Gastrocnemius medialis (tissue), 4 donors: ENCODE measurements around the gene HNRNPA0. TPM values are rescaled to one million over a fixed set of nuclear protein-coding genes. Genes with fewer than 3 reads are reported as not detected.

ENCODE experiments used
- ATAC-seq, 2 donors: fragments of 150-250 bp; one replicate each; pipeline ENCODE4 v1.9.1; 2016
- DNase-seq, 2 donors: peaks; one replicate each; pipeline ENCODE4 v3.0.0-alpha.2; 2019
- H3K27ac ChIP-seq, 4 donors: fragments of 200-600 bp; sonication (generic); 1 replicate in 1 of 4; 2 replicates in 3 of 4; pipeline ENCODE4 v1.5.1; 2016 to 2018; ENCODE audit warnings: mild to moderate bottlenecking in 2 of 4, moderate library complexity in 1 of 4
- H3K27me3 ChIP-seq, 3 donors: fragments of 200-600 bp; sonication (generic) in 2 of 3; 1 replicate in 1 of 3; 2 replicates in 2 of 3; pipeline versions ENCODE4 v1.5.1 to v1.6.0; 2016 to 2019; ENCODE audit warnings: mild to moderate bottlenecking in 1 of 3, moderate library complexity in 1 of 3
- H3K36me3 ChIP-seq, 2 donors: fragments of 200-600 bp; sonication (generic) in 1 of 2; one replicate each; pipeline ENCODE4 v1.5.1; 2017 to 2018
- H3K4me1 ChIP-seq, 2 donors: fragments of 200-600 bp; sonication (generic) in 1 of 2; one replicate each; pipeline ENCODE4 v1.5.1; 2016 to 2017; ENCODE audit warnings: mild to moderate bottlenecking in 2 of 2
- H3K4me3 ChIP-seq, 4 donors: fragments of 200-600 bp; sonication (generic) in 3 of 4; 1 replicate in 1 of 4; 2 replicates in 3 of 4; pipeline ENCODE4 v1.5.1; 2016 to 2019; ENCODE audit warnings: mild to moderate bottlenecking in 2 of 4
- H3K9me3 ChIP-seq, 3 donors: fragments of 200-600 bp; sonication (generic) in 2 of 3; 1 replicate in 1 of 3; 2 replicates in 2 of 3; pipeline ENCODE4 v1.5.1; 2016 to 2019
- POLR2A ChIP-seq, 2 donors: fragments of 450-650 bp; IDR thresholded peaks; one replicate each; pipeline ENCODE4 v1.6.1; 2017; ENCODE audit warnings: antibody characterized with exemption in 2 of 2, mild to moderate bottlenecking in 2 of 2, moderate library complexity in 2 of 2
- in situ Hi-C, 4 donors: fragments of 200-750 bp; cut with MboI; loops; one replicate each; pipeline versions ENCODE4 v1.15.0 to v1.8.0; 2017; ENCODE audit warnings: low sequenced_read_pairs in 4 of 4
- intact Hi-C: fragments of 100-400 bp; cut with DNase I; formaldehyde crosslinking; loops from one replicate; pipeline ENCODE4 v1.15.1; 2023; ENCODE audit warnings: low total_unique reads
- total RNA-seq, 4 donors: library from RNA; depleted of rRNA; stranded (reverse); fragments of >200 nt; gene quantifications; one replicate each; pipeline versions ENCODE4 v1.1.0 to v1.2.3, GENCODE V29; 2016
- TF ChIP-seq, protein P1 (sequence below), 5 experiments: fragments of 450-650 bp in 3 of 5; fragments of 200-600 bp in 2 of 5; sonication (generic) in 2 of 5; IDR thresholded peaks in 4 of 5; conservative IDR thresholded peaks in 1 of 5; 1 replicate in 4 of 5; 2 replicates in 1 of 5; pipeline ENCODE4 v1.5.1; 2016 to 2019; ENCODE audit warnings: antibody characterized with exemption in 5 of 5, mild to moderate bottlenecking in 3 of 5, moderate library complexity in 3 of 5

HNRNPA0 gene
- total RNA-seq, 4 donors from 2014 or later, result 4.2 to 6.0 (median 5.2) TPM

DNA sequence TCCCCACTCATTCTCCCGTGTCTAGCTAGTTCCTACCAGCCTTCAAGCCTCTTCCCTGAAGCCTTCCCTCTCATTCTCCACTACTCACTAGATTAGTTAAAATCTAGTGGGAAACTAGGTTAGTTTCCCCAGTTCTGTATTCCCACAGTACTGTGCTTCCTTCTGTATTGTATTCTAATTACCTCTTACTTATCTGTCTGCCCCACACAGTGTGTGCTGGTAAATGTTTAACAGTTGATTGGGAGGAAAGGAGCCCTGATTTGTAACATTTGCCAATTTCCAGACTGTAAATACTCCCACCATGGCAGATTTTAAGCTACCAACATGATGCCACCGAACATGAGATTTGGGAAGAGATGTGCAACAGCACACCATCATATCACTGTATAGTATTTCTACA is 26.5 kb downstream of the HNRNPA0 start:
- in situ Hi-C loops (no loop called here), intact Hi-C loops (no loop called here)
- Histone ChIP-seq H3K36me3 (no peaks in the 10 kb centered on the region), H3K9me3 (no peaks in the 10 kb centered on the region), H3K27me3 (no peaks in the 10 kb centered on the region), H3K4me3 (no peak overlapping the region), H3K4me1 (no peaks in the 10 kb centered on the region), H3K27ac (no peak overlapping the region)
- DNase-seq, result no peak
- no peak for ATAC-seq
- no peak for TF ChIP-seq POLR2A (IDR thresholded peaks at IDR 0.05)
- TF ChIP-seq, protein P1, sequence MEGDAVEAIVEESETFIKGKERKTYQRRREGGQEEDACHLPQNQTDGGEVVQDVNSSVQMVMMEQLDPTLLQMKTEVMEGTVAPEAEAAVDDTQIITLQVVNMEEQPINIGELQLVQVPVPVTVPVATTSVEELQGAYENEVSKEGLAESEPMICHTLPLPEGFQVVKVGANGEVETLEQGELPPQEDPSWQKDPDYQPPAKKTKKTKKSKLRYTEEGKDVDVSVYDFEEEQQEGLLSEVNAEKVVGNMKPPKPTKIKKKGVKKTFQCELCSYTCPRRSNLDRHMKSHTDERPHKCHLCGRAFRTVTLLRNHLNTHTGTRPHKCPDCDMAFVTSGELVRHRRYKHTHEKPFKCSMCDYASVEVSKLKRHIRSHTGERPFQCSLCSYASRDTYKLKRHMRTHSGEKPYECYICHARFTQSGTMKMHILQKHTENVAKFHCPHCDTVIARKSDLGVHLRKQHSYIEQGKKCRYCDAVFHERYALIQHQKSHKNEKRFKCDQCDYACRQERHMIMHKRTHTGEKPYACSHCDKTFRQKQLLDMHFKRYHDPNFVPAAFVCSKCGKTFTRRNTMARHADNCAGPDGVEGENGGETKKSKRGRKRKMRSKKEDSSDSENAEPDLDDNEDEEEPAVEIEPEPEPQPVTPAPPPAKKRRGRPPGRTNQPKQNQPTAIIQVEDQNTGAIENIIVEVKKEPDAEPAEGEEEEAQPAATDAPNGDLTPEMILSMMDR (IDR thresholded peaks at IDR 0.05 in 4 of 5, conservative IDR thresholded peaks at IDR 0.05 in 1 of 5), result no peak

DNA sequence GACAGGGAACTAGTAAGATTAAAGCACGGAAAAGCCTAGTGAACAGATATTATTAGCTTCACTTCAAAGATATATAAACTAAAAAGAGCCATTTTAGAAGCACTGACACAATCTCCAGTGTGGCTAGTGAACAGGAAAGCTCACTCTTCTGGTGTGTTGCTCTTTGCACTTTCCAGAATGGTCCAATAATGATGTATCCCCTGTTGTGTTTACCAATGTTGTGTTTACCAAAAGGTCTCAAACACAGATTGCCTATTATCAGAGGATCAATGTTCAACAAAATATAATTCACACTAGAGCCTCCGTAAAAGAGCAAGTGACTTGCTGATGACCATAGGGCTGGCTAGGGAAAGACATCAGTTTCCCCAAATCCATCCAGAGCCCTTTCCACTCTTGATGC is 29.9 kb downstream of the HNRNPA0 start:
- no peak for TF ChIP-seq POLR2A (IDR thresholded peaks at IDR 0.05)
- TF ChIP-seq, protein P1 (IDR thresholded peaks at IDR 0.05 in 4 of 5, conservative IDR thresholded peaks at IDR 0.05 in 1 of 5), result no peak
- Histone ChIP-seq H3K27me3 (no peaks in the 10 kb centered on the region), H3K36me3 (no peaks in the 10 kb centered on the region), H3K4me1 (no peaks in the 10 kb centered on the region), H3K27ac (no peak overlapping the region), H3K4me3 (no peak overlapping the region), H3K9me3 (no peaks in the 10 kb centered on the region)
- DNase-seq (no peak), ATAC-seq (no peak)
- in situ Hi-C loops (no loop called here), intact Hi-C loops (no loop called here)

DNA sequence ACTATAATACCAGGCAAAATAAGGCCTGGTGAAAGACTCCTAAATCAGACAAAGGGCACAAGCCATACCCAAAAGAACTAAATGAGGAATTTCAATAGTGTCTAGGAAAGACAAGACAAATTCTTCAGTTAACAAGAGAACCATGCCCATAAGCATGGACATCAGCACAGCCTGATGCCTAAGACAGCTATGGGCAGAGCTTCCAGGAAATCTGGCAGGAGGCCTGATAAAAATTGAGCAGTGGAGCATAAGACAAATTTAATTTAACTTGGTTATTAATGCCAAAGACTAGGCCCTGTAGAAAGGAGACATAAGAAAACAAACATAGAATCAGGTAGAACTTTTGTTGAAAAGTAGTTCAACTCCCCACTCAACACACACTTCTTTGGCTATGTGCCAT is 35.6 kb downstream of the HNRNPA0 start:
- no peaks in the 10 kb centered on the region for H3K4me1 ChIP-seq
- no peaks in the 10 kb centered on the region for H3K27me3 ChIP-seq
- intact Hi-C loops (no loop called here), in situ Hi-C loops (no loop called here)
- DNase-seq (no peak), ATAC-seq (no peak)
- H3K27ac ChIP-seq, result no peak overlapping the region
- H3K36me3 ChIP-seq, result no peaks in the 10 kb centered on the region
- no peak overlapping the region for H3K4me3 ChIP-seq
- TF ChIP-seq POLR2A (IDR thresholded peaks at IDR 0.05), result no peak
- TF ChIP-seq, protein P1 (IDR thresholded peaks at IDR 0.05 in 4 of 5, conservative IDR thresholded peaks at IDR 0.05 in 1 of 5), result no peak
- no peaks in the 10 kb centered on the region for H3K9me3 ChIP-seq

DNA sequence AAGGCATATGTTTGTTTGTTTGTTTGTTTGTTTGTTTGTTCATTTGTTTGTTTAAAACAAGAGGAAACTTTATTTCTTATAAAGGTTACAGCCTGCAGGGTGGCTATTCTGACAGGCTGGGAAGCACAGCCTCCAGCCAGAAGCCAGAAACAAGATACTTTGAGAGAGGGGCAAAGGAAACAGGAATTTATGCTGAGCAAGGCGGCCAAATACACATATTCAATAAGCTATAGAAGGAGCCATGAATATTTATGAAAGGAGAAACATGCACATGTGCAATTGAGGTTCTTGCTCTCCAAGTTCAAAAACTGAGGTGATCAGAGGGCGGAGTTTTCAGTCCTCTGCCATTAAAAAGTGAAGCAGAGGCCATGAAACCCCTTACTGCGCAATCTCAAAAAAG is 37.8 kb downstream of the HNRNPA0 start:
- Histone ChIP-seq H3K27me3 (no peaks in the 10 kb centered on the region), H3K4me1 (no peaks in the 10 kb centered on the region), H3K27ac (no peak overlapping the region), H3K36me3 (no peaks in the 10 kb centered on the region), H3K9me3 (no peaks in the 10 kb centered on the region), H3K4me3 (no peak overlapping the region)
- in situ Hi-C loops (no loop called here), intact Hi-C loops (no loop called here)
- ATAC-seq (no peak), DNase-seq (no peak)
- TF ChIP-seq, protein P1 (IDR thresholded peaks at IDR 0.05 in 4 of 5, conservative IDR thresholded peaks at IDR 0.05 in 1 of 5), result no peak
- no peak for TF ChIP-seq POLR2A (IDR thresholded peaks at IDR 0.05)

DNA sequence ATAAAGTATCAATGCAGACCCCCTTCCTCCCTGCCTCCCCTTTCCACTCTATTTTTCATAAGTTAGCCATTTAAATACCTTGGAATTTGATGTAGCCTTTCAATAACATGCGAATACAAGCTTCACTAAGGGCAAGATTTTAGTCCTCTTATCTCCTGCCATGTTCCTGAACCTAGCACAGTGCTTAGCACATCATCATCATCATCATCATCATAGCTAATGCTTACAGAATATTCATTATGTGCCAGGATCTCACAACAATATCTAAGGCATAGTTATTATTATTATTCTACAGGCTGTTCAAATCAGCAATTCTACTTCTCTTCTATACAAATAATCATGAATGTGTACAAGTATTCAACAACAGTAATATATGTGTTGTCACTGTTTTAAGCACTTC is 38.7 kb downstream of the HNRNPA0 start:
- Histone ChIP-seq H3K4me1 (no peaks in the 10 kb centered on the region), H3K27me3 (no peaks in the 10 kb centered on the region), H3K4me3 (no peak overlapping the region), H3K9me3 (no peaks in the 10 kb centered on the region), H3K36me3 (no peaks in the 10 kb centered on the region), H3K27ac (no peak overlapping the region)
- in situ Hi-C loops, result no loop called here
- TF ChIP-seq, protein P1 (IDR thresholded peaks at IDR 0.05 in 4 of 5, conservative IDR thresholded peaks at IDR 0.05 in 1 of 5), result no peak
- TF ChIP-seq POLR2A (IDR thresholded peaks at IDR 0.05), result no peak
- intact Hi-C loops, result no loop called here
- no peak for ATAC-seq
- no peak for DNase-seq
